B cell (primary cell): ENCODE data around the gene TDRD5. TPM values are rescaled to one million over a fixed set of nuclear protein-coding genes. Genes with fewer than 3 reads are reported as not detected.

Experiments used
- ATAC-seq: fragments of 200-7000 bp; cut with Tn5 transposase; one replicate; pipeline ENCODE4 v1.10.0; 2021; ENCODE audit warnings: low read depth, mild to moderate bottlenecking, moderate number of reproducible peaks, moderate library complexity
- CTCF ChIA-PET: fragments of 350-600 bp; sonication (Branson Sonifier 250); formaldehyde crosslinking; loops from one replicate; lab custom pipeline; 2021; ENCODE audit warnings: antibody characterized with exemption, inconsistent platforms; lab: Charles Lee
- POLR2A ChIA-PET: fragments of 350-600 bp; sonication (Branson Sonifier 250); formaldehyde crosslinking; loops from one replicate; lab custom pipeline; 2021; ENCODE audit warnings: antibody characterized with exemption; lab: Charles Lee
- DNase-seq: peaks from one replicate; pipeline ENCODE4 v3.0.0; 2013
- H2AFZ ChIP-seq: 2 replicates; pipeline ENCODE4 v1.6.1; 2012; ENCODE audit warnings: mild to moderate bottlenecking, low read depth, low read length; ENCODE audit not compliant: insufficient read depth, poor library complexity, severe bottlenecking
- H3K27ac ChIP-seq, 2 donors: 1 replicate in 1 of 2; 2 replicates in 1 of 2; pipeline ENCODE4 v1.5.1; 2012 to 2013; ENCODE audit warnings: low read length in 2 of 2, mild to moderate bottlenecking in 2 of 2, moderate library complexity in 1 of 2
- H3K27me3 ChIP-seq, 4 experiments: fragments of 200-600 bp in 1 of 4; sonication (generic) in 1 of 4; replicated peaks in 1 of 4; 1 replicate in 2 of 4; 2 replicates in 2 of 4; pipeline versions ENCODE4 v1.6.1 to v1.7.0; 2013 to 2016; ENCODE audit warnings: low read length in 3 of 4, mild to moderate bottlenecking in 2 of 4, mixed read lengths in 1 of 4, moderate library complexity in 1 of 4; ENCODE audit not compliant: insufficient read depth in 4 of 4, control insufficient read depth in 3 of 4; ENCODE audit errors: control extremely low read depth in 1 of 4
- H3K36me3 ChIP-seq, 2 experiments: replicated peaks in 1 of 2; 1 replicate in 1 of 2; 2 replicates in 1 of 2; pipeline versions ENCODE4 v1.6.1 to v1.7.1; 2013; ENCODE audit warnings: low read length in 1 of 2; ENCODE audit not compliant: insufficient read depth in 2 of 2, control insufficient read depth in 1 of 2; ENCODE audit errors: control extremely low read depth in 1 of 2, extremely low read depth in 1 of 2
- H3K4me1 ChIP-seq, 2 donors: fragments of 200-600 bp in 1 of 2; sonication (generic) in 1 of 2; 1 replicate in 1 of 2; 2 replicates in 1 of 2; pipeline versions ENCODE4 v1.5.1 to v1.6.1; 2013 to 2017; ENCODE audit warnings: low read length in 2 of 2; ENCODE audit not compliant: control insufficient read depth in 2 of 2, insufficient read depth in 2 of 2
- H3K4me2 ChIP-seq: replicated peaks from 2 replicates; pipeline ENCODE3; 2012; ENCODE audit warnings: mild to moderate bottlenecking, low read depth, low read length; ENCODE audit not compliant: poor library complexity, severe bottlenecking
- H3K4me3 ChIP-seq, 5 experiments: fragments of 200-600 bp in 1 of 5; sonication (generic) in 1 of 5; 1 replicate in 3 of 5; 2 replicates in 2 of 5; pipeline versions ENCODE4 v1.5.1 to v1.7.0; 2011 to 2016; ENCODE audit warnings: low read length in 4 of 5, mild to moderate bottlenecking in 4 of 5, low read depth in 2 of 5, control low read depth in 1 of 5, moderate library complexity in 1 of 5; ENCODE audit not compliant: insufficient read depth in 1 of 5; ENCODE audit errors: control extremely low read depth in 1 of 5, extremely low read depth in 1 of 5
- H3K79me2 ChIP-seq: fragments of 200-600 bp; sonication (generic); one replicate; pipeline ENCODE4 v1.6.0; 2016; ENCODE audit warnings: low read length; ENCODE audit not compliant: control insufficient read depth, insufficient read depth
- H3K9ac ChIP-seq: fragments of 200-600 bp; sonication (generic); 2 replicates; pipeline ENCODE4 v1.6.1; 2017; ENCODE audit warnings: mild to moderate bottlenecking, low read length, moderate library complexity
- H3K9me3 ChIP-seq, 3 donors: one replicate each; pipeline versions ENCODE4 v1.6.1 to v1.7.1; 2013; ENCODE audit warnings: low read length in 2 of 3; ENCODE audit not compliant: control insufficient read depth in 2 of 3, insufficient read depth in 1 of 3; ENCODE audit errors: control extremely low read depth in 1 of 3
- H4K20me1 ChIP-seq: 2 replicates; pipeline ENCODE4 v1.6.0; 2012; ENCODE audit warnings: mild to moderate bottlenecking, low read length; ENCODE audit not compliant: insufficient read depth, control insufficient read depth, poor library complexity, severe bottlenecking
- H3K27ac Mint-ChIP-seq: one replicate; pipeline ENCODE4 v1.8.0; 2021; ENCODE audit warnings: mixed read lengths
- H3K27me3 Mint-ChIP-seq: one replicate; pipeline ENCODE4 v1.8.0; 2021; ENCODE audit warnings: mixed read lengths
- H3K4me1 Mint-ChIP-seq: one replicate; pipeline ENCODE4 v1.8.0; 2021; ENCODE audit warnings: mixed read lengths
- H3K4me3 Mint-ChIP-seq: one replicate; pipeline ENCODE4 v1.8.0; 2021; ENCODE audit warnings: mixed read lengths
- H3K9me3 Mint-ChIP-seq: one replicate; pipeline ENCODE4 v1.8.0; 2022; ENCODE audit warnings: mixed read lengths; ENCODE audit not compliant: insufficient read depth
- CTCF ChIP-seq: fragments of 200-600 bp; IDR thresholded peaks from one replicate; pipeline ENCODE4 v1.8.0; 2022; ENCODE audit warnings: antibody characterized with exemption, mild to moderate bottlenecking
- EZH2 ChIP-seq: IDR thresholded peaks from 2 replicates; pipeline ENCODE4 v1.6.1; 2012; ENCODE audit warnings: borderline replicate concordance, low read depth, mild to moderate bottlenecking, moderate library complexity, low read length; ENCODE audit not compliant: insufficient read depth, poor library complexity, severe bottlenecking
- WGBS: methylation state at CpG from one replicate; pipeline ENCODE4 v1.1.5; 2013; ENCODE audit warnings: missing lambda C conversion rate; ENCODE audit not compliant: insufficient coverage; 5-methylcytosine and 5-hydroxymethylcytosine counted together
- intact Hi-C: fragments of 100-400 bp; cut with micrococcal nuclease; formaldehyde crosslinking; loops from one replicate; pipeline ENCODE4 v1.10.0; 2022
- polyA plus RNA-seq: library from polyadenylated mRNA; depleted of rRNA; stranded (reverse); fragments of >200 nt; gene quantifications from 2 replicates; pipeline ENCODE4 v1.2.3, GENCODE V29; 2012
- total RNA-seq, 2 donors: library from RNA; stranded (reverse); fragments of 120-200 nt in 1 of 2; gene quantifications; 1 replicate in 1 of 2; 2 replicates in 1 of 2; pipeline versions ENCODE4 v1.2.3 to v1.2.4, GENCODE V29; 2013 to 2022

TDRD5 gene
- total and polyA plus RNA-seq, 2 donors (not counting 1 experiment from before 2014, with no cell fraction given) = not detected

- DNase-seq = no peak
- no peak overlapping the region for H3K27ac ChIP-seq
- ATAC-seq = no peak
- CTCF ChIA-PET = interaction anchor here (3.0 to 6.6 kb wide), 3 partner anchors 102 to 472 kb away, joined by 42 to 89 read pairs (median 45); no protein-coding TSS in a partner anchor
- no peaks in the 10 kb centered on the region for H3K4me1 ChIP-seq
- H2AFZ ChIP-seq = no peak overlapping the region
- H3K4me2 ChIP-seq = no peak overlapping the region
- H3K36me3 ChIP-seq = no peaks in the 10 kb centered on the region
- intact Hi-C loops = loop anchor here (2.0 kb wide), 1 partner anchor 775 kb away; no protein-coding TSS in a partner anchor
- peaks cover 0 to 3% (median 0%) of the 10 kb centered on the region in 4 experiments for H3K27me3 ChIP-seq
- Mint-ChIP-seq H3K4me3 (no peak overlapping the region), H3K4me1 (peaks cover 3% of the 10 kb centered on the region), H3K27me3 (peaks cover 32% of the 10 kb centered on the region), H3K9me3 (peaks cover 2% of the 10 kb centered on the region), H3K27ac (no peak overlapping the region)
- no peak overlapping the region for H3K4me3 ChIP-seq
- no peak overlapping the region for H3K9ac ChIP-seq
- no peaks in the 10 kb centered on the region for H3K9me3 ChIP-seq
- no peaks in the 10 kb centered on the region for H3K79me2 ChIP-seq
- H4K20me1 ChIP-seq = no peaks in the 10 kb centered on the region
- POLR2A ChIA-PET = no interaction called here
- 70% methylated on average over 1 of the region's 2 CpGs for WGBS
- no peak for TF ChIP-seq CTCF
- no peak for TF ChIP-seq EZH2
Measured at GRCh38 chr1:179707406-179707805, 115.8 kb downstream of the TDRD5 start.

GRCh38 chr1:179708434-179709195, 117.0 kb downstream of the TDRD5 start:
- ChIA-PET POLR2A (no interaction called here), CTCF (interaction anchor here (0.9 to 6.6 kb wide), 4 partner anchors 8 to 109 kb away, joined by 3 to 89 read pairs (median 12); no protein-coding TSS in a partner anchor)
- TF ChIP-seq CTCF = no peak
- no peak for TF ChIP-seq EZH2
- ATAC-seq (no peak), DNase-seq (no peak)
- Mint-ChIP-seq H3K4me1 (peaks cover 3% of the 10 kb centered on the region), H3K27me3 (peaks cover 32% of the 10 kb centered on the region), H3K9me3 (peaks cover 4% of the 10 kb centered on the region), H3K27ac (no peak overlapping the region), H3K4me3 (no peak overlapping the region)
- Histone ChIP-seq H3K27ac (no peak overlapping the region), H2AFZ (no peak overlapping the region), H3K27me3 (peaks cover 0 to 3% (median 0%) of the 10 kb centered on the region in 4 experiments), H3K36me3 (no peaks in the 10 kb centered on the region), H3K4me1 (no peaks in the 10 kb centered on the region), H3K79me2 (no peaks in the 10 kb centered on the region), H3K9me3 (peaks cover 0 to 5% (median 0%) of the 10 kb centered on the region in 3 donors), H3K9ac (no peak overlapping the region), H3K4me2 (no peak overlapping the region), H3K4me3 (no peak overlapping the region), H4K20me1 (no peaks in the 10 kb centered on the region)
- 86% methylated on average over 4 of the region's 6 CpGs for WGBS
- intact Hi-C loops = no loop called here
